ENCODE results near the gene INSRR.

Gene INSRR

DNA sequence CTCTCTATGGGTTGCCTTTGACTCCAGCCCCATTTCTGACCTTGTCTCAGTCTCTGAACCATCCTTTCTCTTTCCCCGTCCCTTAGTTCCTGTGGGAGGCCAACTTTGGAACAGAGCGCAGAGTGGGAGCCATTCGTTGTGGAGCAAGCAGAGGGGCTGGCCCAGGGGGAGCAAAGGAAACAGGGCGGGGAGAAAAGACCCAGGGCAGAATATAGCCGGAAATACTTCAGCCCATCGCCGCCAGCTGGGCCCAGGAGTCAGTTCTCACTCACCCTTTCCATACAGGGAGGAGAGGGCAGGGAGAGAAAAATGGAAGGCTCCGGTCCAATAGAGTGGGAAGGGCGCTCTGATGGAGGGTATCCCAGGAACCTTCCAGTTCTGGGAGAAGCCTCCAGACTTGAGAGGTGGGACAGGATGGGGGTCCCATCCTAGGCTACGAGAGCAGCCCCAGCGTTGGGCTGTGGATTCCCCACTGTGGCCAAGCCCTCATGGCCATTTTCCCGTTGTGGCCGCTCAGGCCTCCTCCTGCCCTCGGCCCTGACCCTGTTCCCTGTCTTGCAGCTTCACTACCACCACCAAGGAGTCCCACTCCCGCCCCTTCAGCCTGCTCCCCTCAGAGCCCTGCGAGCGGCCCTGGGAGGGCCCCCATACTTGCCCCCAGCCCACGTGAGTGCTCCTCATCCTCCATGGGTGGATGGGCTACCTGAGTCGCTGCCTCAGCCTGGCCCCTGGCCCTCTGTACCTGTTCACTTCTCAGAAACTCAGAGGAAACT, 45.5 kb upstream of the INSRR start:
- Histone ChIP-seq H3K9me3 (no peaks in the 10 kb centered on the region), H3K27ac (no peak overlapping the region), H3K4me1 (ENCODE audit: control insufficient read depth in 1 of 2, insufficient read depth in 1 of 2, low read depth in 1 of 2, low read length in 1 of 2) (no peaks in the 10 kb centered on the region), H3K4me3 (ENCODE audit: low read depth in 1 of 2, low read length in 1 of 2) (no peak overlapping the region), H3K27me3 (peaks cover 5% of the 10 kb centered on the region), H3K36me3 (no peaks in the 10 kb centered on the region)
- TF ChIP-seq, protein P1, sequence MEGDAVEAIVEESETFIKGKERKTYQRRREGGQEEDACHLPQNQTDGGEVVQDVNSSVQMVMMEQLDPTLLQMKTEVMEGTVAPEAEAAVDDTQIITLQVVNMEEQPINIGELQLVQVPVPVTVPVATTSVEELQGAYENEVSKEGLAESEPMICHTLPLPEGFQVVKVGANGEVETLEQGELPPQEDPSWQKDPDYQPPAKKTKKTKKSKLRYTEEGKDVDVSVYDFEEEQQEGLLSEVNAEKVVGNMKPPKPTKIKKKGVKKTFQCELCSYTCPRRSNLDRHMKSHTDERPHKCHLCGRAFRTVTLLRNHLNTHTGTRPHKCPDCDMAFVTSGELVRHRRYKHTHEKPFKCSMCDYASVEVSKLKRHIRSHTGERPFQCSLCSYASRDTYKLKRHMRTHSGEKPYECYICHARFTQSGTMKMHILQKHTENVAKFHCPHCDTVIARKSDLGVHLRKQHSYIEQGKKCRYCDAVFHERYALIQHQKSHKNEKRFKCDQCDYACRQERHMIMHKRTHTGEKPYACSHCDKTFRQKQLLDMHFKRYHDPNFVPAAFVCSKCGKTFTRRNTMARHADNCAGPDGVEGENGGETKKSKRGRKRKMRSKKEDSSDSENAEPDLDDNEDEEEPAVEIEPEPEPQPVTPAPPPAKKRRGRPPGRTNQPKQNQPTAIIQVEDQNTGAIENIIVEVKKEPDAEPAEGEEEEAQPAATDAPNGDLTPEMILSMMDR (IDR thresholded peaks at IDR 0.05) = no peak

DNA sequence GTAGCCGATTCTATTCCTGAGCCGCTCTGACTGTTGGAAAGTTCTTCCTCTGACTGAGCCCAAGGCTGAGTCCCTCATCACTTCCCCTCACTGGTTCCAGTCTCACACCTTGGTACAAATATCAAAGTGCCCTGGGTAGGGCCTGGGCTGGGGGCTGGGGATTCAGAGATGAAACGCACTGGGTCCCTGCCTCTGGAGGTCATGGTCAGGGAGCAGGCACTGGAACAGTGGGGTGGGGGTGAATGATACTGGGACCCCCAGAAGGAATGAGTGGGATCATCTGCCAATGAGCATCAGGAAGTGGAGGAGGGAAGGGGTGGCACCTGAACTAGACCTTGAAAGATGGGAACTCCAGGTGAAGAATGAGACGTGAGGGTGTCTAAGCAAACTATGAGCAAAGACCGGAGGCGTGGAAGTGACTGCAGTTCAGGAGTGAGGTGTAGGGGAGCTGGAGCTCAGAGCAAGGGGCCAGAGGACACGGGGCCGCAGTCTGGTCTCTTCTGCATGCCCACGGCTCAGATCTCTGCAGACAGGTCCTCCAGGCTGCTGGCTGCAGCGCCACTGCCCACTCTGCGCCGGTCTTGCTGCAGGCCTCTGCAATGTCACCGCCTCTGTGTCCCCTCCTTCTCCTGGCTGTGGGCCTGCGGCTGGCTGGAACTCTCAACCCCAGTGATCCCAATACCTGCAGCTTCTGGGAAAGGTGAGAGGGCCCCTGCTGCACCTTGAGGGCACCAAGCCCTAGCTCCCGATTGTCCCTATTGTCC, 44.6 kb upstream of the INSRR start:
- Histone ChIP-seq H3K27ac (no peak overlapping the region), H3K9me3 (no peaks in the 10 kb centered on the region), H3K36me3 (no peaks in the 10 kb centered on the region), H3K27me3 (peaks cover 10% of the 10 kb centered on the region), H3K4me1 (ENCODE audit: control insufficient read depth in 1 of 2, insufficient read depth in 1 of 2, low read depth in 1 of 2, low read length in 1 of 2) (peaks cover 0 to under 1% of the 10 kb centered on the region in 2 experiments), H3K4me3 (ENCODE audit: low read depth in 1 of 2, low read length in 1 of 2) (no peak overlapping the region)
- TF ChIP-seq, protein P1 (IDR thresholded peaks at IDR 0.05) = no peak

- Histone ChIP-seq H3K36me3 (no peaks in the 10 kb centered on the region), H3K27me3 (peaks cover 23% of the 10 kb centered on the region), H3K9me3 (no peaks in the 10 kb centered on the region), H3K4me3 (ENCODE audit: low read depth in 1 of 2, low read length in 1 of 2) (no peak overlapping the region), H3K4me1 (ENCODE audit: control insufficient read depth in 1 of 2, insufficient read depth in 1 of 2, low read depth in 1 of 2, low read length in 1 of 2) (peaks cover 3 to 6% of the 10 kb centered on the region in 2 experiments), H3K27ac (no peak overlapping the region)
- TF ChIP-seq, protein P1 (IDR thresholded peaks at IDR 0.05) = no peak
These were observed 43.3 kb upstream of the INSRR start for GRCh38 chr1:156901966-156902915.

DNA sequence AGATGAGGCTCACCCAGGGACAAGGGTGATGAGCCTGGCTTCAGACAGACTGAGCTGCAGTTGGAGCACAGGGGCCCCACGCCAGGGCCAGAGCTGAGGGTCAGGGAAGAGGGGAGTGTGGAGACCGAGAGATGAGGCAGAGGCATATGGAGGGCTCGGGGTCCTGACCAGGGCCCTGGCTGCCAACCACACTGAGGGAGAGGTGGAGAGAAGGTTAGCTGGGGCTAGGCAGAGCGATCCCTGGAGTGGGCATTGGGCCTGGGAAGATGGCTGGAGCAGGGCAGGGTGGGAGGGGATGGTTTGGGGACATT, 42.6 kb upstream of the INSRR start:
- Histone ChIP-seq H3K27ac (no peak overlapping the region), H3K4me1 (ENCODE audit: control insufficient read depth in 1 of 2, insufficient read depth in 1 of 2, low read depth in 1 of 2, low read length in 1 of 2) (peaks cover 3 to 6% of the 10 kb centered on the region in 2 experiments), H3K27me3 (peaks cover 30% of the 10 kb centered on the region), H3K9me3 (no peaks in the 10 kb centered on the region), H3K4me3 (ENCODE audit: low read depth in 1 of 2, low read length in 1 of 2) (no peak overlapping the region), H3K36me3 (no peaks in the 10 kb centered on the region)
- TF ChIP-seq, protein P1 (IDR thresholded peaks at IDR 0.05) = no peak

DNA sequence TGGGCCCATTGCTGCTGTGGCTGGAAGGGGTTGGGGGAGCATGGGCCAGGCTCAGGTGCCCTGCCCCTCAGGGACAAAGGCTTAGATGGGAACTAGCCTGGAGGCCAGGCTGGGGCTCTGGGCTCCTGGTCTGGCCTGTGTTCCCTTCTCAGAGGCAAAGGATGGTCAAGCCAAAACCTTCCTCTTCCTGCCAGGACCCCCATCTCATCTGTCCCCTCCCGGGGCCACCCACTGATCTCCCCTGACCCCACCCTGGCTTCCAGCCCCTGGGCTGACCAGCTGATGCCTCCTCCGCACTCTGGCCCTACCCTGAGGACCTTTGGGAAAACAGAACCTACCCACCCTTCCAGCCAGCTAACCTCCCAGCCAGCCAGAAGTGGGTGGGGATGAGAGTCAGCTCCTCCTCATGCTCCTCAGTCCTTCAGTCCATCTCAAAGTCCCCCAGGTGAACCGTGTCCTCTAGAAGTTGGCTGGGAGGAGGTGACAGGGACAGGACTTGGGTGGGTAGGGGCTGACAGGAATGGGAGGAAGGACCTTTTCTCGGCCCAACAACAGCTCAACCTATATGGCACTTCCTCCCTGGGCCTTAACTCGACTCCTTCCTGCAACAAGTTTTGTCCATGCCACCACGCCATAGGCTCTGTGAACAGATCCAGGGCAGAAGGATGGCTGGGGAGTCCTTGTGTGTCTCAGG, 42.1 kb upstream of the INSRR start:
- H3K9me3 ChIP-seq = no peaks in the 10 kb centered on the region
- no peak overlapping the region for H3K4me3 ChIP-seq (ENCODE audit: low read depth in 1 of 2, low read length in 1 of 2)
- TF ChIP-seq, protein P1 (IDR thresholded peaks at IDR 0.05) = no peak
- no peak overlapping the region for H3K27ac ChIP-seq
- H3K4me1 ChIP-seq (ENCODE audit: control insufficient read depth in 1 of 2, insufficient read depth in 1 of 2, low read depth in 1 of 2, low read length in 1 of 2) = peaks cover 3 to 6% of the 10 kb centered on the region in 2 experiments
- peaks cover 32% of the 10 kb centered on the region for H3K27me3 ChIP-seq
- H3K36me3 ChIP-seq = no peaks in the 10 kb centered on the region

All from neutrophil (primary cell).